B cell (primary cell): ENCODE results near the gene MAP7. TPM values are rescaled to one million over a fixed set of nuclear protein-coding genes. Genes with fewer than 3 reads are reported as not detected.

ENCODE experiments used
- ATAC-seq: fragments of 200-7000 bp; cut with Tn5 transposase; one replicate; pipeline ENCODE4 v1.10.0; 2021; ENCODE audit warnings: low read depth, mild to moderate bottlenecking, moderate number of reproducible peaks, moderate library complexity
- CTCF ChIA-PET: fragments of 350-600 bp; sonication (Branson Sonifier 250); formaldehyde crosslinking; loops from one replicate; lab custom pipeline; 2021; ENCODE audit warnings: antibody characterized with exemption, inconsistent platforms; lab: Charles Lee
- POLR2A ChIA-PET: fragments of 350-600 bp; sonication (Branson Sonifier 250); formaldehyde crosslinking; loops from one replicate; lab custom pipeline; 2021; ENCODE audit warnings: antibody characterized with exemption; lab: Charles Lee
- DNase-seq: peaks from one replicate; pipeline ENCODE4 v3.0.0; 2013
- H2AFZ ChIP-seq: 2 replicates; pipeline ENCODE4 v1.6.1; 2012; ENCODE audit warnings: mild to moderate bottlenecking, low read depth, low read length; ENCODE audit not compliant: insufficient read depth, poor library complexity, severe bottlenecking
- H3K27ac ChIP-seq, 2 donors: 1 replicate in 1 of 2; 2 replicates in 1 of 2; pipeline ENCODE4 v1.5.1; 2012 to 2013; ENCODE audit warnings: low read length in 2 of 2, mild to moderate bottlenecking in 2 of 2, moderate library complexity in 1 of 2
- H3K27me3 ChIP-seq, 4 experiments: fragments of 200-600 bp in 1 of 4; sonication (generic) in 1 of 4; replicated peaks in 1 of 4; 1 replicate in 2 of 4; 2 replicates in 2 of 4; pipeline versions ENCODE4 v1.6.1 to v1.7.0; 2013 to 2016; ENCODE audit warnings: low read length in 3 of 4, mild to moderate bottlenecking in 2 of 4, mixed read lengths in 1 of 4, moderate library complexity in 1 of 4; ENCODE audit not compliant: insufficient read depth in 4 of 4, control insufficient read depth in 3 of 4; ENCODE audit errors: control extremely low read depth in 1 of 4
- H3K36me3 ChIP-seq, 2 experiments: replicated peaks in 1 of 2; 1 replicate in 1 of 2; 2 replicates in 1 of 2; pipeline versions ENCODE4 v1.6.1 to v1.7.1; 2013; ENCODE audit warnings: low read length in 1 of 2; ENCODE audit not compliant: insufficient read depth in 2 of 2, control insufficient read depth in 1 of 2; ENCODE audit errors: control extremely low read depth in 1 of 2, extremely low read depth in 1 of 2
- H3K4me1 ChIP-seq, 2 donors: fragments of 200-600 bp in 1 of 2; sonication (generic) in 1 of 2; 1 replicate in 1 of 2; 2 replicates in 1 of 2; pipeline versions ENCODE4 v1.5.1 to v1.6.1; 2013 to 2017; ENCODE audit warnings: low read length in 2 of 2; ENCODE audit not compliant: control insufficient read depth in 2 of 2, insufficient read depth in 2 of 2
- H3K4me2 ChIP-seq: replicated peaks from 2 replicates; pipeline ENCODE3; 2012; ENCODE audit warnings: mild to moderate bottlenecking, low read depth, low read length; ENCODE audit not compliant: poor library complexity, severe bottlenecking
- H3K4me3 ChIP-seq, 5 experiments: fragments of 200-600 bp in 1 of 5; sonication (generic) in 1 of 5; 1 replicate in 3 of 5; 2 replicates in 2 of 5; pipeline versions ENCODE4 v1.5.1 to v1.7.0; 2011 to 2016; ENCODE audit warnings: low read length in 4 of 5, mild to moderate bottlenecking in 4 of 5, low read depth in 2 of 5, control low read depth in 1 of 5, moderate library complexity in 1 of 5; ENCODE audit not compliant: insufficient read depth in 1 of 5; ENCODE audit errors: control extremely low read depth in 1 of 5, extremely low read depth in 1 of 5
- H3K79me2 ChIP-seq: fragments of 200-600 bp; sonication (generic); one replicate; pipeline ENCODE4 v1.6.0; 2016; ENCODE audit warnings: low read length; ENCODE audit not compliant: control insufficient read depth, insufficient read depth
- H3K9ac ChIP-seq: fragments of 200-600 bp; sonication (generic); 2 replicates; pipeline ENCODE4 v1.6.1; 2017; ENCODE audit warnings: mild to moderate bottlenecking, low read length, moderate library complexity
- H3K9me3 ChIP-seq, 3 donors: one replicate each; pipeline versions ENCODE4 v1.6.1 to v1.7.1; 2013; ENCODE audit warnings: low read length in 2 of 3; ENCODE audit not compliant: control insufficient read depth in 2 of 3, insufficient read depth in 1 of 3; ENCODE audit errors: control extremely low read depth in 1 of 3
- H4K20me1 ChIP-seq: 2 replicates; pipeline ENCODE4 v1.6.0; 2012; ENCODE audit warnings: mild to moderate bottlenecking, low read length; ENCODE audit not compliant: insufficient read depth, control insufficient read depth, poor library complexity, severe bottlenecking
- H3K27ac Mint-ChIP-seq: one replicate; pipeline ENCODE4 v1.8.0; 2021; ENCODE audit warnings: mixed read lengths
- H3K27me3 Mint-ChIP-seq: one replicate; pipeline ENCODE4 v1.8.0; 2021; ENCODE audit warnings: mixed read lengths
- H3K4me1 Mint-ChIP-seq: one replicate; pipeline ENCODE4 v1.8.0; 2021; ENCODE audit warnings: mixed read lengths
- H3K4me3 Mint-ChIP-seq: one replicate; pipeline ENCODE4 v1.8.0; 2021; ENCODE audit warnings: mixed read lengths
- H3K9me3 Mint-ChIP-seq: one replicate; pipeline ENCODE4 v1.8.0; 2022; ENCODE audit warnings: mixed read lengths; ENCODE audit not compliant: insufficient read depth
- EZH2 ChIP-seq: IDR thresholded peaks from 2 replicates; pipeline ENCODE4 v1.6.1; 2012; ENCODE audit warnings: borderline replicate concordance, low read depth, mild to moderate bottlenecking, moderate library complexity, low read length; ENCODE audit not compliant: insufficient read depth, poor library complexity, severe bottlenecking
- WGBS: methylation state at CpG from one replicate; pipeline ENCODE4 v1.1.5; 2013; ENCODE audit warnings: missing lambda C conversion rate; ENCODE audit not compliant: insufficient coverage; 5-methylcytosine and 5-hydroxymethylcytosine counted together
- intact Hi-C: fragments of 100-400 bp; cut with micrococcal nuclease; formaldehyde crosslinking; loops from one replicate; pipeline ENCODE4 v1.10.0; 2022
- polyA plus RNA-seq: library from polyadenylated mRNA; depleted of rRNA; stranded (reverse); fragments of >200 nt; gene quantifications from 2 replicates; pipeline ENCODE4 v1.2.3, GENCODE V29; 2012
- total RNA-seq, 2 donors: library from RNA; stranded (reverse); fragments of 120-200 nt in 1 of 2; gene quantifications; 1 replicate in 1 of 2; 2 replicates in 1 of 2; pipeline versions ENCODE4 v1.2.3 to v1.2.4, GENCODE V29; 2013 to 2022
- TF ChIP-seq, protein P1 (sequence below): fragments of 200-600 bp; IDR thresholded peaks from one replicate; pipeline ENCODE4 v1.8.0; 2022; ENCODE audit warnings: antibody characterized with exemption, mild to moderate bottlenecking

Gene MAP7
- total and polyA plus RNA-seq, 2 donors (not counting 1 experiment from before 2014, with no cell fraction given), result 0.34 to 0.64 TPM

GRCh38 chr6:136361787-136362186 lies 188.4 kb downstream of the MAP7 start:
- no peaks in the 10 kb centered on the region for H3K27me3 ChIP-seq
- POLR2A ChIA-PET, result no interaction called here
- no peaks in the 10 kb centered on the region for H3K9me3 ChIP-seq

GRCh38 chr6:136360783-136361182 lies 189.4 kb downstream of the MAP7 start:
- Histone ChIP-seq H4K20me1 (no peaks in the 10 kb centered on the region), H3K9ac (no peak overlapping the region), H3K79me2 (no peaks in the 10 kb centered on the region), H2AFZ (no peak overlapping the region), H3K27me3 (no peaks in the 10 kb centered on the region), H3K27ac (no peak overlapping the region), H3K9me3 (no peaks in the 10 kb centered on the region), H3K4me1 (peaks cover 4 to 6% of the 10 kb centered on the region in 2 donors), H3K36me3 (no peaks in the 10 kb centered on the region), H3K4me2 (no peak overlapping the region), H3K4me3 (no peak overlapping the region)
- 94% methylated on average over 29 of the region's 30 CpGs for WGBS
- ChIA-PET CTCF (no interaction called here), POLR2A (no interaction called here)
- no peak for ATAC-seq
- Mint-ChIP-seq H3K9me3 (no peaks in the 10 kb centered on the region), H3K4me3 (no peak overlapping the region), H3K4me1 (peaks cover 8% of the 10 kb centered on the region), H3K27ac (no peak overlapping the region), H3K27me3 (no peaks in the 10 kb centered on the region)
- no peak for TF ChIP-seq EZH2
- TF ChIP-seq, protein P1, sequence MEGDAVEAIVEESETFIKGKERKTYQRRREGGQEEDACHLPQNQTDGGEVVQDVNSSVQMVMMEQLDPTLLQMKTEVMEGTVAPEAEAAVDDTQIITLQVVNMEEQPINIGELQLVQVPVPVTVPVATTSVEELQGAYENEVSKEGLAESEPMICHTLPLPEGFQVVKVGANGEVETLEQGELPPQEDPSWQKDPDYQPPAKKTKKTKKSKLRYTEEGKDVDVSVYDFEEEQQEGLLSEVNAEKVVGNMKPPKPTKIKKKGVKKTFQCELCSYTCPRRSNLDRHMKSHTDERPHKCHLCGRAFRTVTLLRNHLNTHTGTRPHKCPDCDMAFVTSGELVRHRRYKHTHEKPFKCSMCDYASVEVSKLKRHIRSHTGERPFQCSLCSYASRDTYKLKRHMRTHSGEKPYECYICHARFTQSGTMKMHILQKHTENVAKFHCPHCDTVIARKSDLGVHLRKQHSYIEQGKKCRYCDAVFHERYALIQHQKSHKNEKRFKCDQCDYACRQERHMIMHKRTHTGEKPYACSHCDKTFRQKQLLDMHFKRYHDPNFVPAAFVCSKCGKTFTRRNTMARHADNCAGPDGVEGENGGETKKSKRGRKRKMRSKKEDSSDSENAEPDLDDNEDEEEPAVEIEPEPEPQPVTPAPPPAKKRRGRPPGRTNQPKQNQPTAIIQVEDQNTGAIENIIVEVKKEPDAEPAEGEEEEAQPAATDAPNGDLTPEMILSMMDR, result no peak
- intact Hi-C loops, result no loop called here
- DNase-seq, result no peak

More at GRCh38 chr6:136361787-136362186, 188.4 kb downstream of the MAP7 start:
- H3K4me1 Mint-ChIP-seq, result peaks cover 15% of the 10 kb centered on the region
- H3K27ac ChIP-seq, result no peak overlapping the region
- no peak for ATAC-seq
- no peak for DNase-seq
- H3K27ac Mint-ChIP-seq, result no peak overlapping the region
- H3K4me3 ChIP-seq, result no peak overlapping the region
- no peaks in the 10 kb centered on the region for H3K36me3 ChIP-seq
- intact Hi-C loops, result no loop called here
- no peaks in the 10 kb centered on the region for H3K9me3 Mint-ChIP-seq
- H3K4me3 Mint-ChIP-seq, result no peak overlapping the region
- CTCF ChIA-PET, result no interaction called here
- no peak overlapping the region for H3K9ac ChIP-seq
- H3K4me1 ChIP-seq, result peaks cover 11 to 13% of the 10 kb centered on the region in 2 donors
- no peaks in the 10 kb centered on the region for H3K27me3 Mint-ChIP-seq
- H3K4me2 ChIP-seq, result no peak overlapping the region
- no peak overlapping the region for H2AFZ ChIP-seq
- H3K79me2 ChIP-seq, result no peaks in the 10 kb centered on the region
- H4K20me1 ChIP-seq, result no peaks in the 10 kb centered on the region
- TF ChIP-seq, protein P1, result no peak
- TF ChIP-seq EZH2, result no peak
- WGBS, result no CpG with 5 or more reads among the region's 2 CpGs
